Activated CD8-positive, alpha-beta memory T cell treated with anti-CD3 and anti-CD28 coated beads, Interleukin-2, amount 50 U/mL, for 24 hours (primary cell): ENCODE measurements around the gene FANCE.
"Not testable (repeated sequence)": the region's sequence is repeated elsewhere in the genome, so short reads cannot be mapped to it uniquely, and the experiment has no call there.

Source experiments
- DNase-seq: peaks from one replicate; pipeline ENCODE4 v3.0.0-alpha.2; 2020; ENCODE audit errors: extremely low read depth

FANCE gene

GRCh38 chr6:35497571-35498421 lies 45.7 kb downstream of the FANCE start:
- no peak for DNase-seq

GRCh38 chr6:35498422-35499067 lies 46.4 kb downstream of the FANCE start:
- no peak for DNase-seq

- no peak for DNase-seq
These were observed 47.2 kb downstream of the FANCE start for GRCh38 chr6:35499372-35499771.

GRCh38 chr6:35500782-35501181 lies 48.6 kb downstream of the FANCE start:
- DNase-seq, result no peak

- DNase-seq, result no peak
These were observed 49.6 kb downstream of the FANCE start for GRCh38 chr6:35501784-35502183.

- no peak for DNase-seq
These were observed 51.4 kb downstream of the FANCE start for GRCh38 chr6:35503534-35503933.

GRCh38 chr6:35505999-35506412 lies 53.9 kb downstream of the FANCE start:
- DNase-seq, result no peak

GRCh38 chr6:35506536-35506935 lies 54.4 kb downstream of the FANCE start:
- DNase-seq, result no peak

- no peak for DNase-seq
These were observed 55.1 kb downstream of the FANCE start for GRCh38 chr6:35507221-35507620.

- DNase-seq, result no peak
These were observed 55.9 kb downstream of the FANCE start for GRCh38 chr6:35508027-35508426.

GRCh38 chr6:35508542-35508941 lies 56.4 kb downstream of the FANCE start:
- no peak for DNase-seq

- no peak for DNase-seq
These were observed 58.9 kb downstream of the FANCE start for GRCh38 chr6:35510916-35511561.

GRCh38 chr6:35511562-35511941 lies 59.4 kb downstream of the FANCE start:
- no peak for DNase-seq

- DNase-seq, result no peak
These were observed 59.9 kb downstream of the FANCE start for GRCh38 chr6:35512006-35512405.

GRCh38 chr6:35512740-35513139 lies 60.6 kb downstream of the FANCE start, which contains the start of gene TULP1:
TSS of gene TULP1 (minus strand) at chr6:35512896. CDS start at chr6:35512858, 38 bp downstream.
- no peak for DNase-seq

GRCh38 chr6:35514587-35514986 lies 62.4 kb downstream of the FANCE start:
- DNase-seq, result no peak

GRCh38 chr6:35515939-35516338 lies 63.8 kb downstream of the FANCE start:
- not testable (repeated sequence) for DNase-seq
